RWPE2 (cell line): Measurements from ENCODE around the gene ZNF469.

Experiments used
- ATAC-seq: fragments of 200-7000 bp; cut with Tn5 transposase; 3 replicates; pipeline ENCODE4 v1.9.1; 2021; ENCODE audit warnings: low read depth
- DNase-seq: peaks from one replicate; pipeline ENCODE4 v3.0.0-alpha.2; 2020; ENCODE audit warnings: low spot score
- H3K27ac ChIP-seq: fragments of 450-650 bp; 2 replicates; pipeline ENCODE4 v1.5.1; 2017; ENCODE audit warnings: mild to moderate bottlenecking; ENCODE audit not compliant: poor library complexity, severe bottlenecking
- H3K27me3 ChIP-seq: fragments of 250-450 bp; sonication (Bioruptor Pico); 2 replicates; pipeline ENCODE4 v1.5.1; 2021; ENCODE audit warnings: mild to moderate bottlenecking, moderate library complexity; ENCODE audit not compliant: insufficient read depth, poor library complexity, severe bottlenecking
- H3K36me3 ChIP-seq: fragments of 250-450 bp; sonication (Bioruptor Pico); 2 replicates; pipeline ENCODE4 v1.5.1; 2020; ENCODE audit warnings: low read depth, mild to moderate bottlenecking, moderate library complexity
- H3K4me1 ChIP-seq: fragments of 250-450 bp; sonication (Bioruptor Pico); 2 replicates; pipeline ENCODE4 v1.5.1; 2021; ENCODE audit warnings: mild to moderate bottlenecking, moderate library complexity; ENCODE audit not compliant: insufficient read depth, poor library complexity, severe bottlenecking
- H3K4me3 ChIP-seq: fragments of 250-450 bp; sonication (Bioruptor Pico); 2 replicates; pipeline ENCODE4 v1.5.1; 2021; ENCODE audit warnings: mild to moderate bottlenecking, moderate library complexity; ENCODE audit not compliant: severe bottlenecking
- H3K9me3 ChIP-seq: fragments of 250-450 bp; sonication (Bioruptor Pico); 2 replicates; pipeline ENCODE4 v1.5.1; 2021; ENCODE audit warnings: mild to moderate bottlenecking, moderate library complexity; ENCODE audit not compliant: severe bottlenecking
- TF ChIP-seq, protein P1 (sequence below): fragments of 450-650 bp; IDR thresholded peaks from one replicate; pipeline ENCODE4 v1.5.1; 2017; ENCODE audit warnings: mild to moderate bottlenecking, moderate library complexity; ENCODE audit not compliant: poor library complexity, severe bottlenecking

ZNF469 gene

DNA sequence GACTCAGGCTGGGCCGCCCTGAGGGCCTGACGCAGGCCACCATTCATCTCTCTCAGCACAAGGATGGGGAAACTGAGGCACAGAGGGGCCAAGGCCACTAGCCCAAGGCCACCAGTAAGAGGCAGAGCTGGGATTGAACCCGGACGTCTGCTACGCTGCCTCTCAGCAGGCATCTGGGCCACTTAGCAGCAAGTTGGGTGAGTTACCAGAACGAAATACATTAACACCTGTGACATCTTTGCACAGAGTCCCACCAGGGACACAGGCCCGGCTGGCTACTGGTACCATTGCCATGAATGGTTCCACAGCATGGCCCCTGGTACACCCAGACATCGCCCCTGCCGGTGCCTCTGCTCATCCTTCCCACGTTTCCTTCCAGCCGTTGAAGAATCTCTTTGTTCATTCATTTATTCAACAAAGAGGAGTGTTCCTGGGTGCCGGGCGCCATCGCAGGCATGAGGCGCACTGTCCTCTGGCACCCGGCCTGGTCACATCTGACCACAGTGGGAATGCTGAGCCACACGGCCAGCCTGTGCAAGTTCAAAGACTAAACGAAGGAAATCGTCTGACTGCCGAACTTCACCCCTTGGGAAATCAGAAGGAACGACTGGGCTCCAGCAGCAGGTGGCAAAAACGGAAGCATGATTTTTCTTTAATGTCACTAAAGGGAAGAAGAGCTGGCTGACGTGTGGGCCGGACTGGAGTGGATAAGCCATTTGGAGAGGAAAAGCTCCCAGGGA is 7.4 kb upstream of the ZNF469 start:
- TF ChIP-seq, protein P1, sequence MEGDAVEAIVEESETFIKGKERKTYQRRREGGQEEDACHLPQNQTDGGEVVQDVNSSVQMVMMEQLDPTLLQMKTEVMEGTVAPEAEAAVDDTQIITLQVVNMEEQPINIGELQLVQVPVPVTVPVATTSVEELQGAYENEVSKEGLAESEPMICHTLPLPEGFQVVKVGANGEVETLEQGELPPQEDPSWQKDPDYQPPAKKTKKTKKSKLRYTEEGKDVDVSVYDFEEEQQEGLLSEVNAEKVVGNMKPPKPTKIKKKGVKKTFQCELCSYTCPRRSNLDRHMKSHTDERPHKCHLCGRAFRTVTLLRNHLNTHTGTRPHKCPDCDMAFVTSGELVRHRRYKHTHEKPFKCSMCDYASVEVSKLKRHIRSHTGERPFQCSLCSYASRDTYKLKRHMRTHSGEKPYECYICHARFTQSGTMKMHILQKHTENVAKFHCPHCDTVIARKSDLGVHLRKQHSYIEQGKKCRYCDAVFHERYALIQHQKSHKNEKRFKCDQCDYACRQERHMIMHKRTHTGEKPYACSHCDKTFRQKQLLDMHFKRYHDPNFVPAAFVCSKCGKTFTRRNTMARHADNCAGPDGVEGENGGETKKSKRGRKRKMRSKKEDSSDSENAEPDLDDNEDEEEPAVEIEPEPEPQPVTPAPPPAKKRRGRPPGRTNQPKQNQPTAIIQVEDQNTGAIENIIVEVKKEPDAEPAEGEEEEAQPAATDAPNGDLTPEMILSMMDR, result no peak
- Histone ChIP-seq H3K4me3 (no peak overlapping the region), H3K4me1 (no peaks in the 10 kb centered on the region)

DNA sequence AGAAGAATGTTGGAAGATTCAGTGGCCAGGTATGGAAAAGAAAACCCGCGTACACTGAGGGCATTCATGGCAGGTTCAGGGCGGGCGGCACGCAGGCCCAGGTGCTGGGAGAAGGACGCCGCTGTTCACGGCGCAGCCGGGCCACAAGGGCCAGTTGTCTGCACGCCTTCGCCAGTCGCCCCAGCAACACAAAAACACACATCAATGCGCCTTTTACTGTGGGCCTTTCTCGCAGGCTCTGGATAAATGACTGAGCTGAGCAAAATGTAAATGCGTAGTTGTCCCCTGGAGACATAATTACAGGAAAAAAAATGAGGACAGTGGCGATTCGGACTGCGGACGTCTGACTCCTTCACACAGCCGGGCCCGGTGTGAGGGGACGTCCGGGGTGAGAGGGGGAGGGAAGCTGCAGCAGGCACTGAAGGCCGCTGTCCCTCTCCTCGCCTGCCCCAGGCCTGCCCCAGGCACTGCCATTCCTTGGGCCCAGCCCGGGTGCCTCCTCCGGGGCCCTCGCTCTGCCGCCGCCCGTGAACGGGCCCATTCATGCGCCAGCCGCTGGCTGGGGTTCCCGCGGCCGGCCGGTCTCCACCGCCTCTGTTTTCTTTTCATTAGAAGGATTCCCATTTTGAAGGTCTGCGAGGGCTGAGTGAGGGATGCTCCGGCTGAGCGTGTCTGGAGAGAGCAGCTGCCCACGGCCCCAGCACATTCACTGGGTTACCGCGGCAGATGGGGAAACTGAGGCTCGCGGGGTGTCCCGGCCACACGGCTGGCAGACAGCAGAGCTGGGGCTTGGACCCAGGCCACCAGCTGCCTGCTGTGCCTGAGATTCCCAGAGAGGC is 6.5 kb upstream of the ZNF469 start:
- H3K27ac ChIP-seq, result no peak overlapping the region

More for the DNA sequence above, 7.4 kb upstream of the ZNF469 start:
- DNase-seq (peak; percentile 56), ATAC-seq (no peak)
- no peaks in the 10 kb centered on the region for H3K9me3 ChIP-seq
- no peak overlapping the region for H3K27ac ChIP-seq
- no peaks in the 10 kb centered on the region for H3K27me3 ChIP-seq
- no peaks in the 10 kb centered on the region for H3K36me3 ChIP-seq

DNA sequence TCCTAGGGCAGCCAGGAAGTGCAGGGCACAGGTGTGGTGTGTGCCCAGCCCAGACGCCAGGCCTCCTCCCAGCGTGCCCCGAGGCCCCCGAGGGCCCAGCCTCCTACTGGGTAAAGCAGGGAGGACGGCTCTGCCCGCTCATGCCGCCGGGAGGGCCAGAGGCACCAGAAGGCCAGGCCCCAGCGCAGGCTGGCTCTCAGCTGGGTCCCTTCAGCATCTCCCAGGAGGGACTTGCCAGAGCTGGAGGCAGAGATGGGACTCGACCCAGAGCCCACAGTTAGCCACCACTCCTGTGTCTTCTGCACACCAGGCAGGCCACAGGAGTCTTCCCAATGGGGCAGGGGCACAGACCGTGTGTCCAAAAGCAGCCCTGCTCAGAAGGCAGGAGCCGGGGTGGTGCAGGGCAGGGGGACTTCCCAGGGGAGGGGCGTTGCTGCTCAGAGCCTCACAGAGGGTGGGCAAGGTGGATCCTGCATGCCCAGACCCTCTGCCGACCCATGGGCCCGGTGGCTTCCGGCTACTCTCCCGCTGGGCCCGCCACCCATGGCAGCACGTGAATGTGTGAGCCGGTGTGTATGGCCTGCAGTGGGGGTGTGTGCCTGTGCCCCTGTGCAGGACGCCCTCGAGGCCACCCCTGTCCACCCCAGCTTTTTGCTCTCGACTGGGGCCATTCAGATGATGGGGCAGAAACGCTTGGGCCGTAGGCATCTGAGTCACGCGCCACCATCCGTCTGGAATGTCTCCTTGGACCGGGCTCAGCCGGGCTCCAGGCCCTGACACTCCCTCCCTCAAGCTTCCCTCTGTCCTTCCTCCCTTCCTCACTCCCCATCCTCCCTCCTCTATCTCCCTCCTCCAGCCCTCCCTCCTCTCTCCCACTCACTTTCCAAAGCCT is 5.7 kb upstream of the ZNF469 start:
- ATAC-seq (peak; percentile 46), DNase-seq (peak; percentile 55)
- H3K4me1 ChIP-seq, result no peaks in the 10 kb centered on the region

More for the DNA sequence above, 6.5 kb upstream of the ZNF469 start:
- H3K4me1 ChIP-seq, result no peaks in the 10 kb centered on the region
- no peaks in the 10 kb centered on the region for H3K36me3 ChIP-seq
- ATAC-seq (no peak), DNase-seq (peak; percentile 43)
- H3K9me3 ChIP-seq, result no peaks in the 10 kb centered on the region
- no peak overlapping the region for H3K4me3 ChIP-seq
- H3K27me3 ChIP-seq, result no peaks in the 10 kb centered on the region
- TF ChIP-seq, protein P1, result no peak

DNA sequence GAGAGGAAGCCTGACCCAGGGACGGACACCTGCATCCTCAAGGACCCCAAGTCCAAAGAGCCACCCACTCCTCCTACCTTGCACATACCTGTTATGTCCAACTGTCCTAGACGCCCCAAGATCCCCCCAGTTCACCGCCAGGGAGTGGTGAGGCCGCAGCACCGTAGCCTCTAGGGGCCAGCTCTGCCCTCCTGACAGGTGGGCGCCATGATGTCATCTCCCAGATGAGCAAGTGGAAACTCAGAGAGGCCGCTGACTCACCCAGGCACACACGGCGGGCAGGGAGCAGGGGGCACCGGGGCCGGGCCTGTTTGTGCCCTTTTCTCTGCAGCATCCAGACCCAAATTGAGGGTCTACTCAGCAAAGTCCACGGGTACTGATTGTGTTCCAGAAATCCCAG is 4.8 kb upstream of the ZNF469 start:
- no peak for DNase-seq
- TF ChIP-seq, protein P1, result no peak
- no peak for ATAC-seq
- Histone ChIP-seq H3K27me3 (peaks cover 10% of the 10 kb centered on the region), H3K27ac (no peak overlapping the region), H3K4me1 (no peaks in the 10 kb centered on the region), H3K9me3 (no peaks in the 10 kb centered on the region), H3K4me3 (no peak overlapping the region), H3K36me3 (no peaks in the 10 kb centered on the region)

More for the DNA sequence above, 5.7 kb upstream of the ZNF469 start:
- Histone ChIP-seq H3K9me3 (no peaks in the 10 kb centered on the region), H3K27me3 (peaks cover 3% of the 10 kb centered on the region), H3K36me3 (no peaks in the 10 kb centered on the region), H3K4me3 (no peak overlapping the region), H3K27ac (no peak overlapping the region)
- TF ChIP-seq, protein P1, result no peak
